IMR-90 (cell line): ENCODE data around the gene FAAP100. TPM values are rescaled to one million over a fixed set of nuclear protein-coding genes. Genes with fewer than 3 reads are reported as not detected.
A peak's percentile ranks its signal among the peaks of the same experiment; 100 is the strongest.

Source experiments
- ATAC-seq: fragments of 200-7000 bp; cut with Tn5 transposase; 2 replicates; pipeline ENCODE4 v1.9.1; 2020; ENCODE audit warnings: low read depth, mild to moderate bottlenecking, moderate library complexity
- BruUV-seq: library from RNA; stranded (reverse); fragments of 400-500 nt; replicated peaks from 2 replicates; lab custom pipeline; 2021; lab: Mats Ljungman, UMichigan
- CTCF ChIA-PET: fragments of 300-600 bp; formaldehyde crosslinking; extraction: SDS; loops from one replicate; lab custom pipeline; 2021; ENCODE audit warnings: antibody characterized with exemption; lab: Yijun Ruan, JAX
- POLR2A ChIA-PET: fragments of 300-600 bp; sonication (Branson Sonifier 250); formaldehyde crosslinking; loops from one replicate; lab custom pipeline; 2022; ENCODE audit warnings: antibody characterized with exemption; ENCODE audit not compliant: unreplicated experiment; lab: Charles Lee
- DNase-seq: peaks from one replicate; pipeline ENCODE4 v3.0.0; 2013
- H2AFZ ChIP-seq: replicated peaks from 2 replicates; pipeline ENCODE3; 2013; ENCODE audit warnings: low read length, mild to moderate bottlenecking; ENCODE audit not compliant: poor library complexity
- H2AK5ac ChIP-seq: 2 replicates; pipeline ENCODE4 v1.6.1; 2013; ENCODE audit warnings: low read depth, low read length, inconsistent platforms
- H2AK9ac ChIP-seq: replicated peaks from 2 replicates; pipeline ENCODE3; 2013; ENCODE audit warnings: mild to moderate bottlenecking, low read depth, low read length, moderate library complexity; ENCODE audit not compliant: poor library complexity
- H2BK120ac ChIP-seq: 2 replicates; pipeline ENCODE4 v1.6.1; 2013; ENCODE audit warnings: low read depth, low read length, inconsistent platforms
- H2BK15ac ChIP-seq: 3 replicates; pipeline ENCODE4 v1.6.1; 2013; ENCODE audit warnings: low read depth, low read length, inconsistent platforms
- H2BK20ac ChIP-seq: 2 replicates; pipeline ENCODE4 v1.6.1; 2013; ENCODE audit warnings: low read depth, mild to moderate bottlenecking, inconsistent platforms, low read length, moderate library complexity
- H2BK5ac ChIP-seq: 2 replicates; pipeline ENCODE4 v1.6.1; 2013; ENCODE audit warnings: mild to moderate bottlenecking, low read depth, low read length, inconsistent platforms; ENCODE audit not compliant: poor library complexity, severe bottlenecking
- H3K14ac ChIP-seq: replicated peaks from 2 replicates; pipeline ENCODE4 v1.6.1; 2013; ENCODE audit warnings: low read depth, low read length, inconsistent platforms
- H3K18ac ChIP-seq: 2 replicates; pipeline ENCODE4 v1.6.1; 2013; ENCODE audit warnings: low read depth, low read length, control low read depth
- H3K23ac ChIP-seq: 2 replicates; pipeline ENCODE4 v1.6.1; 2013; ENCODE audit warnings: low read depth, low read length, inconsistent platforms
- H3K27ac ChIP-seq: 2 replicates; pipeline ENCODE4 v1.5.1; 2013; ENCODE audit warnings: mild to moderate bottlenecking, control low read depth, low read length; ENCODE audit not compliant: insufficient read depth
- H3K27me3 ChIP-seq: 2 replicates; pipeline ENCODE4 v1.6.1; 2013; ENCODE audit warnings: low read length; ENCODE audit not compliant: control insufficient read depth, insufficient read depth
- H3K36me3 ChIP-seq: 2 replicates; pipeline ENCODE4 v1.6.1; 2013; ENCODE audit warnings: low read length, mixed read lengths; ENCODE audit not compliant: control insufficient read depth, insufficient read depth
- H3K4ac ChIP-seq: 2 replicates; pipeline ENCODE4 v1.6.1; 2013; ENCODE audit warnings: low read depth, low read length, inconsistent platforms
- H3K4me1 ChIP-seq: 2 replicates; pipeline ENCODE4 v1.6.1; 2013; ENCODE audit warnings: low read length, mixed read lengths; ENCODE audit not compliant: control insufficient read depth, insufficient read depth
- H3K4me2 ChIP-seq: 2 replicates; pipeline ENCODE4 v1.6.1; 2013; ENCODE audit warnings: low read depth, mild to moderate bottlenecking, control low read depth, low read length, moderate library complexity
- H3K4me3 ChIP-seq: 2 replicates; pipeline ENCODE4 v1.5.1; 2013; ENCODE audit warnings: low read depth, mild to moderate bottlenecking, control low read depth, low read length, moderate library complexity; ENCODE audit not compliant: insufficient read depth
- H3K56ac ChIP-seq: 2 replicates; pipeline ENCODE4 v1.6.1; 2013; ENCODE audit warnings: low read length, inconsistent platforms; ENCODE audit not compliant: insufficient read depth; ENCODE audit errors: extremely low read depth
- H3K79me1 ChIP-seq, 2 experiments: 2 replicates each; pipeline ENCODE4 v1.6.1; 2013; ENCODE audit warnings: low read length in 2 of 2, inconsistent platforms in 1 of 2, low read depth in 1 of 2
- H3K9ac ChIP-seq: 2 replicates; pipeline ENCODE4 v1.6.1; 2013; ENCODE audit warnings: low read depth, low read length, control low read depth
- H3K9me1 ChIP-seq: 2 replicates; pipeline ENCODE4 v1.6.1; 2013; ENCODE audit warnings: low read length, inconsistent platforms; ENCODE audit not compliant: insufficient read depth
- H3K9me3 ChIP-seq: 2 replicates; pipeline ENCODE4 v1.6.1; 2013; ENCODE audit warnings: low read length; ENCODE audit not compliant: control insufficient read depth, insufficient read depth
- H4K20me1 ChIP-seq: 2 replicates; pipeline ENCODE4 v1.6.1; 2013; ENCODE audit warnings: low read length, inconsistent platforms; ENCODE audit not compliant: insufficient read depth
- H4K5ac ChIP-seq: 2 replicates; pipeline ENCODE4 v1.6.1; 2013; ENCODE audit warnings: mild to moderate bottlenecking, low read depth, low read length, control low read depth
- H4K8ac ChIP-seq, 2 experiments: 2 replicates each; pipeline ENCODE4 v1.6.1; 2013; ENCODE audit warnings: low read depth in 2 of 2, low read length in 2 of 2, control low read depth in 1 of 2, inconsistent platforms in 1 of 2
- H4K91ac ChIP-seq: 2 replicates; pipeline ENCODE4 v1.6.1; 2013; ENCODE audit warnings: low read depth, low read length, inconsistent platforms; ENCODE audit not compliant: insufficient read depth
- CHD1 ChIP-seq: IDR thresholded peaks from 2 replicates; pipeline ENCODE4 v1.6.1; 2012; ENCODE audit warnings: low read depth, low read length, improper control_type of control experiment
- FOS ChIP-seq: fragments of 150-350 bp; IDR thresholded peaks from 2 replicates; pipeline ENCODE4 v1.6.1; 2016; ENCODE audit warnings: low read depth, low read length
- MAFK ChIP-seq: IDR thresholded peaks from 2 replicates; pipeline ENCODE4 v1.6.1; 2012; ENCODE audit warnings: low read depth, low read length, improper control_type of control experiment
- MXI1 ChIP-seq: IDR thresholded peaks from 2 replicates; pipeline ENCODE4 v1.6.1; 2012; ENCODE audit warnings: low read depth, mild to moderate bottlenecking, low read length, moderate library complexity, borderline replicate concordance
- NFE2L2 ChIP-seq: fragments of 150-350 bp; IDR thresholded peaks from 2 replicates; pipeline ENCODE4 v1.6.1; 2016; ENCODE audit warnings: low read depth, mild to moderate bottlenecking, low read length
- POLR2A ChIP-seq: IDR thresholded peaks from 2 replicates; pipeline ENCODE4 v1.6.1; 2012; ENCODE audit warnings: mild to moderate bottlenecking, low read depth, low read length
- RAD21 ChIP-seq: IDR thresholded peaks from 2 replicates; pipeline ENCODE4 v1.6.1; 2012; ENCODE audit warnings: low read length, improper control_type of control experiment
- RFX5 ChIP-seq: IDR thresholded peaks from 2 replicates; pipeline ENCODE4 v1.8.0; 2012; ENCODE audit warnings: low read depth, mild to moderate bottlenecking, low read length, moderate library complexity
- WGBS, 2 experiments: methylation state at CpG; one replicate each; pipeline versions ENCODE4 v1.1.5 to v1.1.7; 2013; ENCODE audit warnings: missing lambda C conversion rate in 2 of 2; ENCODE audit not compliant: insufficient read length in 1 of 2; ENCODE audit errors: extremely low coverage in 2 of 2; 5-methylcytosine and 5-hydroxymethylcytosine counted together
- dilution Hi-C: fragments of 300-500 bp; cut with HindIII; formaldehyde crosslinking; loops from one replicate; pipeline ENCODE4 v1.14.3; 2018; ENCODE audit warnings: low sequenced_read_pairs; ENCODE audit not compliant: unreplicated experiment
- in situ Hi-C: fragments of 300-500 bp; cut with MboI; formaldehyde crosslinking; loops from 3 replicates; pipeline ENCODE4 v1.14.3; 2019; ENCODE audit warnings: low sequenced_read_pairs, inconsistent platforms, mixed read lengths
- intact Hi-C: fragments of 100-400 bp; cut with micrococcal nuclease; formaldehyde crosslinking; loops from 2 replicates; pipeline ENCODE4 v1.10.0; 2022
- polyA plus RNA-seq, 3 experiments: library from polyadenylated mRNA; depleted of rRNA; stranded (reverse); fragments of >200 nt; gene quantifications; 2 replicates each; pipeline ENCODE4 v1.2.3, GENCODE V29; 2012; ENCODE audit warnings: low replicate concordance in 1 of 3
- total RNA-seq: library from RNA; depleted of rRNA; stranded (reverse); fragments of >200 nt; gene quantifications from 2 replicates; pipeline ENCODE4 v1.2.3, GENCODE V29; 2012
- TF ChIP-seq, protein P1 (sequence below): conservative IDR thresholded peaks from 2 replicates; pipeline ENCODE4 v1.5.1; 2012; ENCODE audit warnings: mild to moderate bottlenecking, low read depth, low read length, improper control_type of control experiment

The FAAP100 gene
- total and polyA plus RNA-seq, 2 of the 4 experiments (the other 2 are of a cell fraction): 7.9 to 24.8 TPM

DNA sequence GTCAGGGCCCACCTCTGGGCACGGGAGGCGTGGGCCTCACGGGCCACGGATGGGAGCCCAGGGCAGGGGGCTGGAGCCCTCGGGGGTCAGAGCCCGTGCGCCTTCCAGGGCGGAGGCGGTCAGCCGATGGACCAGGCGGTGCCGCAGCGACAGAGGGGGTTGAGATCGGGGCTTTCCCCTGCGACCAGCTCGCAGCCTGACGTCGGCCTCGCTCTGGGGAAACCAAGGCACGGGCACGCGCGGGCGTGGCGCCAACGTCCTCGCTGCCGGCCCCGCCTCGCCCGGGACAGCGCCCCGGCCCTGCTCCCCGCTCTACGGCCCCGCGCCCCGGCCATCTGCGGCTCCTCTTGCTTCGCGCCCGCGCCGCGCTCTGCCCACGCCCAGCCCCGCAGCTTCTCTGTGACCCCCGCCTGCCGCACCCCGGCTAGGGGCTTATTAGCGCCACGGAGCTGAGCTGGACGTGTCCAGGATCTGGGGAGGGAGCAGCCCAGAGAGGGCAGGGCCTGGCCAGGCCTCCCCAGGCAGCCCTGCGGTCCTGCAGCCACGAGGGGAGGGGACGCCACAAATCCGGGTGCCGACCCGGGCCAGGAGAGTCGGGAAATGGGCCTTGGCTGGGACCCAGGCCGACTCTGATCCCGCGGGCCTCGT, 53.1 kb downstream of the FAAP100 start:
- Histone ChIP-seq H3K14ac (no peak overlapping the region), H3K23ac (no peak overlapping the region), H3K27ac (no peak overlapping the region), H4K5ac (no peak overlapping the region), H3K4me3 (no peak overlapping the region), H4K8ac (peak overlapping the region in 1 of 2 experiments; percentile 37; a peak in 1 of 4 replicates), H4K91ac (no peak overlapping the region; the same call in 1 of the 2 replicates), H3K56ac (no peak overlapping the region), H3K4ac (no peak overlapping the region), H3K9ac (no peak overlapping the region), H3K4me2 (no peak overlapping the region), H2AFZ (peak overlapping the region; percentile 75), H4K20me1 (no peaks in the 10 kb centered on the region), H3K9me3 (no peaks in the 10 kb centered on the region), H3K36me3 (no peaks in the 10 kb centered on the region), H2AK5ac (peak overlapping the region; percentile 44; the same call in 1 of the 2 replicates), H3K4me1 (peaks cover 8% of the 10 kb centered on the region), H3K18ac (no peak overlapping the region), H2BK20ac (no peak overlapping the region), H3K79me1 (no peaks in the 10 kb centered on the region), H2BK15ac (no peak overlapping the region), H3K27me3 (peaks cover 10% of the 10 kb centered on the region), H2BK5ac (no peak overlapping the region), H3K9me1 (no peaks in the 10 kb centered on the region), H2AK9ac (peak overlapping the region; percentile 16), H2BK120ac (peak overlapping the region; percentile 40)
- intact Hi-C loops: no loop called here
- WGBS, 2 experiments: 57% methylated on average over 32 of the region's 64 CpGs; no CpG with 5 or more reads in 1 of the 2 experiments
- POLR2A ChIA-PET: no interaction called here
- no peak for DNase-seq
- dilution Hi-C loops: no loop called here
- BruUV-seq: no TSS peak
- CTCF ChIA-PET: interaction anchor here (0.6 to 1.3 kb wide), 3 partner anchors 11 to 208 kb away, joined by 3 to 4 read pairs (median 4); no protein-coding TSS in a partner anchor
- TF ChIP-seq RAD21 (no peak), RFX5 (no peak), FOS (no peak), MAFK (no peak), POLR2A (no peak), CHD1 (no peak), MXI1 (no peak), NFE2L2 (no peak)
- TF ChIP-seq, protein P1, sequence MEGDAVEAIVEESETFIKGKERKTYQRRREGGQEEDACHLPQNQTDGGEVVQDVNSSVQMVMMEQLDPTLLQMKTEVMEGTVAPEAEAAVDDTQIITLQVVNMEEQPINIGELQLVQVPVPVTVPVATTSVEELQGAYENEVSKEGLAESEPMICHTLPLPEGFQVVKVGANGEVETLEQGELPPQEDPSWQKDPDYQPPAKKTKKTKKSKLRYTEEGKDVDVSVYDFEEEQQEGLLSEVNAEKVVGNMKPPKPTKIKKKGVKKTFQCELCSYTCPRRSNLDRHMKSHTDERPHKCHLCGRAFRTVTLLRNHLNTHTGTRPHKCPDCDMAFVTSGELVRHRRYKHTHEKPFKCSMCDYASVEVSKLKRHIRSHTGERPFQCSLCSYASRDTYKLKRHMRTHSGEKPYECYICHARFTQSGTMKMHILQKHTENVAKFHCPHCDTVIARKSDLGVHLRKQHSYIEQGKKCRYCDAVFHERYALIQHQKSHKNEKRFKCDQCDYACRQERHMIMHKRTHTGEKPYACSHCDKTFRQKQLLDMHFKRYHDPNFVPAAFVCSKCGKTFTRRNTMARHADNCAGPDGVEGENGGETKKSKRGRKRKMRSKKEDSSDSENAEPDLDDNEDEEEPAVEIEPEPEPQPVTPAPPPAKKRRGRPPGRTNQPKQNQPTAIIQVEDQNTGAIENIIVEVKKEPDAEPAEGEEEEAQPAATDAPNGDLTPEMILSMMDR: no peak
- no peak for ATAC-seq
- in situ Hi-C loops: no loop called here
